ENCODE data around the gene MTA1.

Gene MTA1

GRCh38 chr14:105479431-105480158 is 60.0 kb downstream of the MTA1 start:
- no peak for DNase-seq (ENCODE audit: low spot score)
- no peak for TF ChIP-seq CTCF (IDR thresholded peaks at IDR 0.05; ENCODE audit: borderline replicate concordance, control extremely low read depth, extremely low read depth, insufficient read depth, missing control alignments)
- in situ Hi-C loops (cut with MboI; ENCODE audit: low sequenced_read_pairs, unreplicated experiment) = loop anchor here (10.0 kb wide), 1 partner anchor 105 kb away; no protein-coding TSS in a partner anchor

- no peak for TF ChIP-seq CTCF (IDR thresholded peaks at IDR 0.05; ENCODE audit: borderline replicate concordance, control extremely low read depth, extremely low read depth, insufficient read depth, missing control alignments)
- in situ Hi-C loops (cut with MboI; ENCODE audit: low sequenced_read_pairs, unreplicated experiment) = loop anchor here (10.0 kb wide), 1 partner anchor 105 kb away; no protein-coding TSS in a partner anchor
- no peak for DNase-seq (ENCODE audit: low spot score)
Measured at GRCh38 chr14:105480199-105480746, 60.6 kb downstream of the MTA1 start.

GRCh38 chr14:105480807-105481801 is 61.5 kb downstream of the MTA1 start:
- in situ Hi-C loops (cut with MboI; ENCODE audit: low sequenced_read_pairs, unreplicated experiment) = loop anchor here (10.0 kb wide), 1 partner anchor 106 kb away; no protein-coding TSS in a partner anchor
- peak; percentile 100 for TF ChIP-seq CTCF (IDR thresholded peaks at IDR 0.05; ENCODE audit: borderline replicate concordance, control extremely low read depth, extremely low read depth, insufficient read depth, missing control alignments)
- peak; percentile 94 for DNase-seq (ENCODE audit: low spot score)

DNA sequence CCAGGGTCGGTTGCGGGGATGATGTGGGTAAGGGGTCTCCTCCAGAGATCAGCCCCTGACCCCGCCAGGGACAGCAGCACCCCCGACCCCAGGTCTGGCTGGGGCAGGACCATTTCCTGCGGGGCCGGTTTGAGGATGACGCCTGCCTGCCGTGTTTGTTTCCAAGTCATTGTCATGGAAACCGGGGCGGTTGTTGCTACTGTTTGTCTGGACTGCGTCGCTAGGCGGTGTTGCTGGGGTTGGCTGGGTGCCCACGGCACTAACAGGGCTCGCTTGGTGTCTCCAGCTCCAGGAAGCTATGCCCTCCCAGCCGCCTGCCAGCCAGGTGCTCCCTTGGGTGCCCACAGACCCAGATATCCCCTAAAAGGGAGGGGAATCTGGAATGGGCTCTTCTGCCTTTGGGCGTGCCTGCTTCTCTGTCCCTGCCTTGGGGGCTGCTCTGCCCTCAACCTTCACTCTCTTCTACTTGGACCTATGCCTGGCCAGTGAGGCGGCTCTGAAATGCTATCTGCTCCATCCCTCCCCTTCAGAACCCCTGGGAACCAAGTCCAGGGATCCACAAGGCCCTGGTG is 62.3 kb downstream of the MTA1 start:
- peak; percentile 96 for DNase-seq (ENCODE audit: low spot score)
- peak; percentile 9 for TF ChIP-seq CTCF (IDR thresholded peaks at IDR 0.05; ENCODE audit: borderline replicate concordance, control extremely low read depth, extremely low read depth, insufficient read depth, missing control alignments)
- in situ Hi-C loops (cut with MboI; ENCODE audit: low sequenced_read_pairs, unreplicated experiment) = loop anchor here (10.0 kb wide), 1 partner anchor 107 kb away; no protein-coding TSS in a partner anchor

- DNase-seq (ENCODE audit: low spot score) = no peak
- in situ Hi-C loops (cut with MboI; ENCODE audit: low sequenced_read_pairs, unreplicated experiment) = loop anchor here (10.0 kb wide), 1 partner anchor 108 kb away; no protein-coding TSS in a partner anchor
- TF ChIP-seq CTCF (IDR thresholded peaks at IDR 0.05; ENCODE audit: borderline replicate concordance, control extremely low read depth, extremely low read depth, insufficient read depth, missing control alignments) = no peak
Measured at GRCh38 chr14:105482486-105483110, 63.0 kb downstream of the MTA1 start.
